ENCODE results near the gene CREB5. TPM values are rescaled to one million over a fixed set of nuclear protein-coding genes. Genes with fewer than 3 reads are reported as not detected.
A peak's percentile ranks its signal among the peaks of the same experiment; 100 is the strongest.

Gene CREB5
- total RNA-seq, 1 experiment from 2014 or later, result 5.2 TPM

DNA sequence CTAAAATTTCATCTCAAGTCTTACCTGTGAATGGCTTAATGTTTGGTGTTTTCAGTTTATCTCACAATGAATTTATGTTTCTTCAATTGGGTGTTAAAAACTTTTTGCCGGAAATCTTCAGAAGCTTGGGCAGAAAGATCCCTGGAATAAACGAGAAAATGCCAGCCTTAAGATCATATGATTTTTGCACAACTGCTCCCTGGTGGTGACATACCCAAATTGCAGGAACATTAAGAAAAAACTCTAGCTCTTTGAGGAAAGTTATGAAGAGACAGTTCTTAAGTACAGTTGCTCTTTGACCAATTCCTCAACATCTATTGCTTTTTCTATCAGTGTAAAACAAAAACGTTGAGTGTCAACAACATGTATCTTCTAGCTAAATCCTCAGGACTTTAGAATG lies 48.2 kb upstream of the CREB5 start:
- no peak overlapping the region for H3K4me3 ChIP-seq (ENCODE audit: low read length)
- ChIA-PET POLR2A (ENCODE audit: unreplicated experiment) (no interaction called here), CTCF (interaction anchor here (0.5 to 1.1 kb wide), 6 partner anchors 10 to 102 kb away, joined by 3 to 18 read pairs (median 4); no protein-coding TSS in a partner anchor)
- no peaks in the 10 kb centered on the region for H4K20me1 ChIP-seq (ENCODE audit: low read length)
- H3K79me2 ChIP-seq (ENCODE audit: low read length), result no peaks in the 10 kb centered on the region
- no TSS peak for BruUV-seq (replicated peaks)
- DNase-seq (peak; percentile 50), ATAC-seq (no peak)
- no peaks in the 10 kb centered on the region for H3F3A ChIP-seq (ENCODE audit: low read length, unreplicated experiment)
- intact Hi-C loops (cut with micrococcal nuclease), result no loop called here
- H3K36me3 ChIP-seq (ENCODE audit: low read depth, low read length), result no peaks in the 10 kb centered on the region
- H3K4me1 ChIP-seq (ENCODE audit: insufficient read depth, low read length), result peaks cover 5% of the 10 kb centered on the region
- no peaks in the 10 kb centered on the region for H3K27me3 ChIP-seq (ENCODE audit: low read length)
- H3K9me2 ChIP-seq (replicated peaks; ENCODE audit: low read length), result no peaks in the 10 kb centered on the region
- no peak overlapping the region for H3K9ac ChIP-seq (ENCODE audit: low read length)
- no peak overlapping the region for H2AFZ ChIP-seq (ENCODE audit: low read length)
- no peaks in the 10 kb centered on the region for H3K9me3 ChIP-seq (ENCODE audit: low read length)
- no peak overlapping the region for H3K4me2 ChIP-seq (ENCODE audit: low read length)
- no peak overlapping the region for H3K27ac ChIP-seq (ENCODE audit: low read length)
- TF ChIP-seq CTCF (conservative IDR thresholded peaks at IDR 0.05; ENCODE audit: low read depth, low read length), result peak; percentile 62
- no peak for TF ChIP-seq EZH2 (IDR thresholded peaks at IDR 0.05; ENCODE audit: low read length, unreplicated experiment)
- no peak for TF ChIP-seq EZH2phosphoT487 (IDR thresholded peaks at IDR 0.05; ENCODE audit: borderline replicate concordance, low read length)

DNA sequence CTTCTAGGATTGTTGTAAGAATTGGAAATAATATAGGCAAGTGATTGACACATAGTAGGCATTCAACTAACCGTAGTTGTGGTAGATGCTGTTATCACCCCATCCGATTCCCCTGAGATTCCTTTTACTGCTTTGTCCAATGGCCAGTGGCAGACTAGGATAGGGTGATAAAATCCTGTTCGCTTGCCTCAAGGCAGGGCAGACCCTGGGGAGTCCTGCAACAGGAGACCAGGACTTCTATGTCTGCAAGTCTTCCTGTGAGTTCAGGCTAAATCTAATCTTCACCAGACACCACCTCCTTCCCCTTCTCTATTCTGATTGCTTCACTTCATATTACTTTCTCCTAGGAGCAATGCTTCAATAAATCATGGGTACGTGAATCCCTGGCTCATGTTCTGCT lies 42.8 kb upstream of the CREB5 start:
- no peak overlapping the region for H3K4me2 ChIP-seq (ENCODE audit: low read length)
- H3F3A ChIP-seq (ENCODE audit: low read length, unreplicated experiment), result no peaks in the 10 kb centered on the region
- no peaks in the 10 kb centered on the region for H3K79me2 ChIP-seq (ENCODE audit: low read length)
- ATAC-seq (no peak), DNase-seq (no peak)
- no peaks in the 10 kb centered on the region for H4K20me1 ChIP-seq (ENCODE audit: low read length)
- no peaks in the 10 kb centered on the region for H3K36me3 ChIP-seq (ENCODE audit: low read depth, low read length)
- ChIA-PET CTCF (no interaction called here), POLR2A (ENCODE audit: unreplicated experiment) (no interaction called here)
- H3K9ac ChIP-seq (ENCODE audit: low read length), result no peak overlapping the region
- no peaks in the 10 kb centered on the region for H3K4me1 ChIP-seq (ENCODE audit: insufficient read depth, low read length)
- no peaks in the 10 kb centered on the region for H3K9me2 ChIP-seq (replicated peaks; ENCODE audit: low read length)
- no peaks in the 10 kb centered on the region for H3K9me3 ChIP-seq (ENCODE audit: low read length)
- H3K27ac ChIP-seq (ENCODE audit: low read length), result no peak overlapping the region
- H3K27me3 ChIP-seq (ENCODE audit: low read length), result no peaks in the 10 kb centered on the region
- no peak overlapping the region for H3K4me3 ChIP-seq (ENCODE audit: low read length)
- H2AFZ ChIP-seq (ENCODE audit: low read length), result no peak overlapping the region
- intact Hi-C loops (cut with micrococcal nuclease), result no loop called here
- TF ChIP-seq CTCF (conservative IDR thresholded peaks at IDR 0.05; ENCODE audit: low read depth, low read length), result no peak
- no peak for TF ChIP-seq EZH2phosphoT487 (IDR thresholded peaks at IDR 0.05; ENCODE audit: borderline replicate concordance, low read length)
- TF ChIP-seq EZH2 (IDR thresholded peaks at IDR 0.05; ENCODE audit: low read length, unreplicated experiment), result no peak
- no TSS peak for BruUV-seq (replicated peaks)

GRCh38 chr7:28371846-28372245 lies 40.5 kb upstream of the CREB5 start:
- no peak for DNase-seq
- Histone ChIP-seq H3K79me2 (ENCODE audit: low read length) (no peaks in the 10 kb centered on the region), H3K36me3 (ENCODE audit: low read depth, low read length) (no peaks in the 10 kb centered on the region), H3K4me3 (ENCODE audit: low read length) (no peak overlapping the region), H3K9me2 (replicated peaks; ENCODE audit: low read length) (no peaks in the 10 kb centered on the region), H3K27ac (ENCODE audit: low read length) (no peak overlapping the region), H3K9ac (ENCODE audit: low read length) (no peak overlapping the region), H3K4me2 (ENCODE audit: low read length) (no peak overlapping the region), H3K4me1 (ENCODE audit: insufficient read depth, low read length) (no peaks in the 10 kb centered on the region), H4K20me1 (ENCODE audit: low read length) (no peaks in the 10 kb centered on the region), H3K9me3 (ENCODE audit: low read length) (no peaks in the 10 kb centered on the region), H3K27me3 (ENCODE audit: low read length) (no peaks in the 10 kb centered on the region), H2AFZ (ENCODE audit: low read length) (no peak overlapping the region), H3F3A (ENCODE audit: low read length, unreplicated experiment) (no peaks in the 10 kb centered on the region)
- intact Hi-C loops (cut with micrococcal nuclease), result no loop called here
- ATAC-seq, result no peak
- CTCF ChIA-PET, result no interaction called here
- TF ChIP-seq EZH2 (IDR thresholded peaks at IDR 0.05; ENCODE audit: low read length, unreplicated experiment), result no peak
- TF ChIP-seq CTCF (conservative IDR thresholded peaks at IDR 0.05; ENCODE audit: low read depth, low read length), result no peak
- no peak for TF ChIP-seq EZH2phosphoT487 (IDR thresholded peaks at IDR 0.05; ENCODE audit: borderline replicate concordance, low read length)
- no TSS peak for BruUV-seq (replicated peaks)
- POLR2A ChIA-PET (ENCODE audit: unreplicated experiment), result no interaction called here

All from PC-3 (cell line).